Ammon's horn (tissue), 1 donor: ENCODE data around the gene ARL6IP1.

ENCODE experiments used
- DNase-seq: peaks from one replicate; pipeline ENCODE4 v3.0.0-alpha.2; 2016; ENCODE audit warnings: low spot score

The ARL6IP1 gene

DNA sequence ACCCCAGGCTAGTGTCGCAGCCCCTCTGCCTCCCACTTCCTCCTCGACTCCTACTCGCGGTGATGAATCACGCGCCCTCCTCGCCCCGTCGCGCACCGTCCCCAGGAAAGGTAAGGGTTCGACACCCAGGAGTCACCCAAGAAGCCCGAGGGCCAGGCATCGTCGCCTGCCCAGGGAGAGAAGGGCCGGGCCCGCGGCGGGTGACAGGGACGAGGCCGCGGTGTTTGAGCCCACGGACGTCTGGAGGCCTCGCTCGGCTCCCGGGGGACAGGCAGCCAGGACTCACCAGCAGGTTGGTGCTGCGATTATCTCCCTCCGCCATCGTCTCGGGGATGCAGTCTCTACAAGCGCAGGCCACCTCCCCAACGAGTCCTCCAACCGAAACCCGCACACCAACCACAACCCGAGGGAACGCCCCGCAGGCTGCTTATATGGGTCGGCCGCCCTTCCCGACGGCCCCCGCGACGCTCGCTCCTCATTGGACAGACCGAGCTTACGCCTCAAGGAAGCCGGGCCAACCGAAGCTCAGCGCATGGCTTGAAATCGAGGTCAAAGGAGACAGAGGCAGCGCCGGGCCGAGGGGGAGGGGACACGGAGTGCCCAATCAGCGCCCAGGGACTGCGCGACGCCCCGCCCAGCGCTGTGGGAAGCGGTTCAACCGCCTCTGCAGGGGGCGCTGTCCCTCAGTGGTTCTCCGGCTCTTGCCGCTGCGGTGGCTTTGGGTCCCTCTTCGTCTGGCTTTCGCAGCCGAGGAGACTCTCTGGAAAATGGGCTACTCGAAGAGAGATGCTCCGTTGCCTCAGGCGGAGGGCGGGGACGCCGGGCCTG is at the start of gene ARL6IP1:
ARL6IP1 (minus strand) TSS at position 405 of the 828 bp plus-strand sequence; CDS start at position 322, 83 bp downstream.
- DNase-seq = peak; percentile 100

GRCh38 chr16:18846416-18846815 is 45.1 kb upstream of the ARL6IP1 start:
- no peak for DNase-seq

DNA sequence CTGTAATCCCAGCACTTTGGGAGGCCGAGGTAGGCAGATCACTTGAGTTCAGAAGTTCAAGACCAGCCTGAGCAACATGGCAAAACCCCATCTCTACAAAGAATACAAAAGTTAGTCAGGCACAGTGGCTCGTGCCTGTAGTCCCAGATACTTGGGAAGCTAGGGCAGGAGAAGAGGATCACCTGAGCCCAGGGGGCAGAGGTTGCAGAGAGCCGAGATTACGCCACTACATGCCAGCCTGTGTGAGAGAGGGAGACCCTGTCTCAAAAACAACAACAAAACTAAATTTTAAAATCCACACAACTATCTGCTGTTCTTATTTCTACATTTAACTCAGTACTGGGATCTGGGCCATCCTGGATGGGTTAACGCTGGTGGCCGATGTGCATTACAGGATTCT is 41.2 kb upstream of the ARL6IP1 start:
- no peak for DNase-seq

- no peak for DNase-seq
Observed at GRCh38 chr16:18841833-18842525, 40.6 kb upstream of the ARL6IP1 start.

DNA sequence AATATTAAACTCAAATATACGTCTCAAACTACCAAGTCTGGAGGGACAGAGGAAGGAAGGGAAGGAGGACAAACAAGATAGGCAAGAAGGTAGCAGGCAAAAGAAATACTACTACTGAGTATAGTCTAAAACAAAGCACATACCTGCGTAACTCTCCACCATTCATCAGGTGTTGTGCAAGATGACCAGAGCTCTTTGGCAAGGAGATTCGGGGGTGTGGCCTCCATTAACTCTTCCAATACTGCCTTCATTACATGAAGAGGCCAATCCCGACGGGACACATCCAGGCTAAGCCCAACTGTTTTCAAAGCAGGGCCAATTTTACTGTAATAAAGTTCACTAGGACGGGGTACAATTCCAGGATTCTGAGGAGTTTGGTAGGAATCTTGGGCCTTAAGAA is 38.2 kb upstream of the ARL6IP1 start:
- no peak for DNase-seq

GRCh38 chr16:18836702-18837101 is 35.4 kb upstream of the ARL6IP1 start:
- DNase-seq = no peak

DNA sequence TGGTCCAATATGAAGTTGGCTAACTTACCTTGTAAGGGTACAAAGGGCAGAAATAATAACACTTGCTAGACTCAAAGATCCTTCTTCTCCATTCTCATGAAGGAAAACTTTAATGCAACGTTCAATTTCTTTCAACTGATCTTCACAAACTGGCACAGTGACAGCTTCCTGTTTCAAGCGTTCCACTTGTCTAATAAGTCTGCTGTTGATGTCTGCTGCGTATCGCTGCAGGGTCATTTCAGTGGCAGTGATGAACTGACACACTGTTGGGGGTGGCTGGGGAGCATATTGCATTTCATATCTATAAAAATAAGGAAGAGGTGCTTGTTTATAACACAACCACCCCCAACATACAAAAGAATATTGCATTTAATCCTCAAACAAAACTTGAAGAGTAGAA is 33.5 kb upstream of the ARL6IP1 start:
- DNase-seq = no peak

DNA sequence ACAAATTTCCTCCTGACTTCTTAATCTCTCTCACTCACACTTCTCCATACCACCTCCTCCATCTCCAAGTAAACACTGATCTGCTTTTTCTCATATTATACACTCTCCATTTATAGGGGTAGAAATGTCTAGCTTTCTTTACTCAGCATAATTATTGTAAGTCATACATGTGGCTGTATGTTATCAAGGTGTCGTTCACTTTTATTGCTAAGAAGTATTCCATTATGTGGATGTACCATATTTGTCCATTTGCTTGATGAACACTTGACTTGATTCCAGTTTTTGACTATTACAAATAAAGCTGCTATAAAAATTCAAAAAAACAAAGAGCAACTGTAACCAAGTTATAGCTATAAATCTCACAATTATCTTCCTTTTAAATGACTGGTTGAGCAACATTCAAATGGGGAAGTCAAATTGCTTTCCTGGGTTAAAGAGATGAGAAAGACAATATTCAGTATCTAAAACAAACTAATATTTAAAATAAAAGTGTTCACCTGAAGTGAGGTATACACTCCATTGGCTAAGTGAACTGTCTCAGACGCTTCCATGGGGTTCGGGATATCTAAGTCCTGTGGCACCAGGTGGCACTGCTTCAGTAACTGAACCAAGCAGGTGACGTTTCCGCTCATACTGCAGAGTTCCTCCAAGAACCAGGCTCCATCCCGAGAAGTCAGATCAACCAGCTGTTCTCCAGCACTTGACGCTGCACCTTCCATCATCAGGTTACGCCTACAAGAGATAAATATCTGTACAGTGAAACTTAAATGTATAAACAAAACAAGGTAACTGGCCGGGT is 32.6 kb upstream of the ARL6IP1 start:
- DNase-seq = no peak

- DNase-seq = no peak
Observed at GRCh38 chr16:18832613-18833012, 31.3 kb upstream of the ARL6IP1 start.

DNA sequence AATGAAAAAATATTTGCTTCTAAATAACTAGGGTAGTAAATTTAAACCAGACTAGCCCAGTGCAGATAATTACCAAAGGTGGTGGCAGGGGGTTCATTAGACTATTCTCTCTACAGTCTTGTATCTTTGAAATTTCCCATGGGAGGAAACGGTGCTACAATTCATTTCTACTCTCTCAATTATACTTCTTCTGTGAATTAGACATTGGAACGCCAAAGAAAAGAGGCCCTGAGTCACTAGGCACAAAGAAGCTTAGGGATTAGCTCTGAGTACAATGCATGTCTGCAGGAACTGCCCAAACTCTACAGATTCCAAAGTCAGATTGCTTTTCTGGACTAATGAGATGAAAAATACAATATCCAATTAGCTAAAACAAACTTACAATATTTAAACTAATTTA is 30.7 kb upstream of the ARL6IP1 start:
- no peak for DNase-seq

GRCh38 chr16:18829251-18829650 is 27.9 kb upstream of the ARL6IP1 start:
- no peak for DNase-seq

- no peak for DNase-seq
Observed at GRCh38 chr16:18827890-18828289, 26.5 kb upstream of the ARL6IP1 start.

GRCh38 chr16:18816286-18816685 is 14.9 kb upstream of the ARL6IP1 start:
- DNase-seq = peak; percentile 77

DNA sequence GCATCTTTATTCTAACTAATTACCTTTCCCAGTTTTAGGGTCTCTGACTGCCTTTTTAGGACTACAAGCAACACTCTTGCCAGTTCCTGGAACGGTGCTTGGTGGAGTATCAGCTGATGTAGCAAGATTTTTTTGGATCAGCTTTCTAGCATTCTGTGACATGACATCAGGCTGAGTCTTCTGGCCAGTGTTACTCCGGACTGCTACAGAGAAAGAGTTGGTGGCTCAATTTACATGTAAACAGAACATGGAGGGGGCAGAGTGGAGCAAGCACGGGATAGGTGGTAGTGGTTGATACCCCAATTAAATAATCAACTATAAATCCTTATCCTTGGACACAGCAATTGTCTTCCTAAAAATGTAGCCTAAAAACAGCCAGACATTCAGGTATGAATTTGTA is 10.6 kb upstream of the ARL6IP1 start:
- no peak for DNase-seq

DNA sequence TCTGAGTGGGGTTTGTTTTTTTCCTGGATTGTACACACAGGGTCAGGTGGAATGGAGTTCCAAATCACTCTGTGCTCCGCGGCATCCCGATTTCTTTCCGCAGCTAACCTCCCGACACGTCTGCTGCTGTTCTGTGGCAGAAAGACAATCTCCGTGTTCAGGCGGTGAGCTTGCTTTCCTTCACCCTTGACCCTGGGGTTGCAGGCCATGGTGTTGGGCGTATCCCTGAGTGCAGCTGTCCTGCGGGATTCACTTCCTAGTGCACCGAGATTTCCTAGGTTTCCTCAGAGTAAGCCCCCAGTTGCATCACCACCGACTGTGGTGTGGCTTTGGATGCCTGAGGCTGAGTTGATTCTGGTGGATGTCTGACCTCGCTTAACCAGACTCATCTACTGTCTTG is 7.8 kb upstream of the ARL6IP1 start:
- no peak for DNase-seq

GRCh38 chr16:18805257-18805773 is 4.0 kb upstream of the ARL6IP1 start:
- DNase-seq = no peak

DNA sequence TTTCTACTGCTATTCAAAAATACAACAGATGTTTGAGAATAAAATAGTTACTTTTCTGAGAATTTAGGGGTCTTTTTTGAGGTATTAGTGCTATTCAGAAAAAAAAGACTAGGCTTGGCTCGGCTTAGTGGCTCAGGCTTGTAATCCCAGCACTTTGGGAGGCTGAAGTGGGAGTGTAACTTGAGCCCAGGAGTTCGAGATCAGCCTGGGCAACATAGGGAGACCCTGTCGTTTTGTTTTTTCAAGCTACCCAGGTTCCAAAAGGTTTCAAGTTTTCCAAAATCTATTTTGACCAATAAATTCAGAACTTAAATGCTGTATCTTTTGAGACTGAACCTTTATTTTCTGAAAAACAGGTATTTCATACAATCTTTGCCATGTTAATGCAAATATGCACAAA is 3.2 kb upstream of the ARL6IP1 start:
- DNase-seq = no peak

DNA sequence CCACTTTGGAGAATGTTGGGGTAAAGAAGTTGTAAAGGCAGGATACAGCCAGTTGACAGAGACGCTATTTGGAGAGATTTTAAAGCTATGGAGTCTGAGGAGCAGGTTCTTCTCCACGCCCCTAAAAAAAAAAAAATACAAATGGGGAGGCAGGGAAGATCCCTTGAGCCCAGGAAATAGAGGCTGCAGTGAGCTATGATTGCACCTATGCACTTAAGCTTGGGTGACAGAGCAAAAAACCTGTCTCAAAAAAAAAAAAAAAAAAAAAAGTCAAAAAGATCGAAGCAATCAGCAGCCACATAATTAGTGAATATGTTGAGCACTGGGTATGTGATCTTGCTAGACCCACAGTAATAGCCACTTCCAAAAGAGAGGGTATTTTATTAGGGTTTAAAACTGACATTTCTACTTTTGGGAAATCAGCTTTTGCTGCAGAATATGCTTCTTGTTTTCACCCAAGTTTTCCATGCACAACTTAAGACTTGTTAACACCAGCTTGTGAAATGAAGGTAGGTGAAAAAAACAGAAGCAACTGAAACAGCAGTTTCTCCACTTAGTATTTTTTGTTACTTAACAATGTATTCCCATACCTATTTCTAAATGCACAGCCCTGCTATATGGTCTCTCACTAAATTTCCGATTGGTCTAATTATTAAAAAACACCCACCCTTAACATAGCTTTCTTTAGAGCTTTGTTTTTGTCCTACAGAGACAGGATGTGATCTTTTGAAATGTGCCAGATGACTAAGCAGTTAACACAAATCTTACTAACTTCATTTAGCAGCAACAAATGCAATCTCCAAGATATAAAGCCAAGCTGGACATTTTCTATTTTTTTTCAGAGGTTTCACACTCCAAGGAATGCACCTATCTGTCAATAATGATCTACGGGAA is 2.5 kb upstream of the ARL6IP1 start:
- DNase-seq = no peak

GRCh38 chr16:18802767-18803343 is 1.5 kb upstream of the ARL6IP1 start:
- no peak for DNase-seq

DNA sequence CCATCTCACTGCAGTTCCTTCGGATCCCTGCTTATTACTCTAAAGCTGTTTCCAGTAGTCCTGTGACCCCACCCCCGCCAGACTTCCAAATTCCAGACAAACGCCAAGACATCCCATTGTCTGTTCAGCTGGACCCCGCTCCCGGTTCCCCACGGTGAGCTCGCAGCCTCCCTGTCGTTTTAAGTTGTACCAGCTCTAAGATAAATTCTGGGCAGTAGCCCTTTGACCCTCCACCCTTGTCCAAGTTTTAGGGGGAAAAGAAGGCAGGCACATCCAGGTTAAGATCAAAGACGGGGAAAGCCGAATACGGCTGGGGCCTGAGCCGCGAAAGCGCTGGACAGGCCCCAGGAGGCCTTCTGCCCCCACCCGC is 589 bp downstream of the ARL6IP1 start:
- DNase-seq = no peak

DNA sequence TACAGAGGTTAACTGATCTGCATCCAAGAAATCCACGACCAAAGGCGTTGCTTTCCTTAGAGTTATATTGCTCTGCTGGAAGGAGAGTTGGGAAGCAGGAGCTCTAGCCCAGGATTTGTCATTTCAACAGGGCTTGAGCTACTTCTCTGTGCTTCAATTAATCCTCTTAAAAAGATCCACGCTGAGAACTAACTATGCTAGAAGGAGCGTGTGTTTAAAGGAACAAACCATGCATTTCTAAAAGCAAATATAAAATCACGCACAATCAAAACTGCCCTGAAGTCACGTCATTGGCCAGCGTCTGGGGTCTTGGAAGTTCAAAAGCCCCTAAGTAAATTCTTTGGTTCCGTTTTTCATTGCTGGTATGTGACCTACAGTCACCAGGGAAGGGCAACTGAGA is 1.1 kb downstream of the ARL6IP1 start:
- DNase-seq = no peak
